Endothelial cell of umbilical vein (primary cell): Measurements from ENCODE around the gene GPR137. TPM values are rescaled to one million over a fixed set of nuclear protein-coding genes. Genes with fewer than 3 reads are reported as not detected.

Source experiments
- BruUV-seq: library from RNA; stranded (reverse); fragments of 400-500 nt; replicated peaks from 2 replicates; lab custom pipeline; 2021; lab: Mats Ljungman, UMichigan
- CTCF ChIA-PET: fragments of 300-600, 350-600 bp; sonication (Branson Sonifier 250); formaldehyde crosslinking; loops from one replicate; lab custom pipeline; 2021; ENCODE audit warnings: antibody characterized with exemption, inconsistent platforms; lab: Charles Lee
- POLR2A ChIA-PET: fragments of 300-600, 350-600 bp; sonication (Branson Sonifier 250); formaldehyde crosslinking; loops from one replicate; lab custom pipeline; 2021; ENCODE audit warnings: antibody characterized with exemption, inconsistent platforms; lab: Charles Lee
- DNase-seq: peaks from one replicate; pipeline ENCODE4 v3.0.0-alpha.2; 2011; ENCODE audit warnings: low read depth, low spot score
- FAIRE-seq: peaks from 2 replicates; lab custom pipeline; 2011; peaks lifted over from hg19 to GRCh38; lab: Jason Lieb, UNC
- H2AFZ ChIP-seq: 2 replicates; pipeline ENCODE4 v1.6.0; 2012; ENCODE audit warnings: low read depth, low read length, control low read depth, inconsistent platforms
- H3K27ac ChIP-seq: 2 replicates; pipeline ENCODE4 v1.5.1; 2011; ENCODE audit warnings: low read depth, mild to moderate bottlenecking, control low read depth, low read length, moderate library complexity; ENCODE audit not compliant: insufficient read depth
- H3K27me3 ChIP-seq, 2 experiments: 2 replicates each; pipeline versions ENCODE4 v1.6.0 to v1.6.1; 2011; ENCODE audit warnings: low read length in 2 of 2, mixed read lengths in 1 of 2; ENCODE audit not compliant: control insufficient read depth in 2 of 2, insufficient read depth in 2 of 2
- H3K36me3 ChIP-seq, 2 experiments: 2 replicates in 1 of 2; 3 replicates in 1 of 2; pipeline ENCODE4 v1.5.1; 2011; ENCODE audit warnings: low read length in 2 of 2, mild to moderate bottlenecking in 1 of 2, moderate library complexity in 1 of 2; ENCODE audit not compliant: control insufficient read depth in 2 of 2, insufficient read depth in 2 of 2; ENCODE audit errors: extremely low read depth in 1 of 2
- H3K4me1 ChIP-seq: 3 replicates; pipeline ENCODE4 v1.5.1; 2011; ENCODE audit warnings: mild to moderate bottlenecking, low read length; ENCODE audit not compliant: control insufficient read depth, insufficient read depth; ENCODE audit errors: extremely low read depth
- H3K4me2 ChIP-seq: 2 replicates; pipeline ENCODE4 v1.6.1; 2011; ENCODE audit warnings: low read length, control low read depth, mixed read lengths; ENCODE audit not compliant: insufficient read depth
- H3K4me3 ChIP-seq, 3 experiments: fragments of 200-600 bp in 1 of 3; sonication (generic), shearing (Covaris generic) in 1 of 3; replicated peaks in 1 of 3; 2 replicates each; pipeline ENCODE4 v1.5.1; 2011 to 2016; ENCODE audit warnings: control low read depth in 3 of 3, low read length in 3 of 3, mild to moderate bottlenecking in 2 of 3, inconsistent platforms in 1 of 3, low read depth in 1 of 3, moderate library complexity in 1 of 3; ENCODE audit not compliant: insufficient read depth in 1 of 3
- H3K79me2 ChIP-seq: 2 replicates; pipeline ENCODE4 v1.6.0; 2012; ENCODE audit warnings: low read length, inconsistent platforms; ENCODE audit not compliant: control insufficient read depth, insufficient read depth
- H3K9ac ChIP-seq: replicated peaks from 2 replicates; pipeline ENCODE3; 2011; ENCODE audit warnings: low read length, control low read depth; ENCODE audit not compliant: insufficient read depth; ENCODE audit errors: extremely low read depth
- H3K9me1 ChIP-seq: replicated peaks from 3 replicates; pipeline ENCODE4 v1.6.0; 2011; ENCODE audit warnings: mild to moderate bottlenecking, low read length; ENCODE audit not compliant: control insufficient read depth, insufficient read depth; ENCODE audit errors: extremely low read depth
- H3K9me3 ChIP-seq: replicated peaks from 2 replicates; pipeline ENCODE4 v1.5.1; 2012; ENCODE audit warnings: low read length, inconsistent platforms; ENCODE audit not compliant: control insufficient read depth, insufficient read depth
- H4K20me1 ChIP-seq: replicated peaks from 2 replicates; pipeline ENCODE3; 2011; ENCODE audit warnings: mild to moderate bottlenecking, low read length; ENCODE audit not compliant: control insufficient read depth, insufficient read depth; ENCODE audit errors: extremely low read depth
- EZH2 ChIP-seq: IDR thresholded peaks from 2 replicates; pipeline ENCODE4 v1.6.1; 2012; ENCODE audit warnings: borderline replicate concordance, low read depth, mild to moderate bottlenecking, moderate library complexity, low read length, inconsistent platforms; ENCODE audit not compliant: severe bottlenecking
- FOS ChIP-seq: IDR thresholded peaks from 2 replicates; pipeline ENCODE4 v1.6.1; 2011; ENCODE audit warnings: mild to moderate bottlenecking, low read length, moderate library complexity, borderline replicate concordance; ENCODE audit not compliant: insufficient read depth
- GATA2 ChIP-seq: IDR thresholded peaks from 2 replicates; pipeline ENCODE4 v1.7.0; 2011; ENCODE audit warnings: low read depth, mild to moderate bottlenecking, moderate library complexity, mixed read lengths, low read length; ENCODE audit not compliant: insufficient read length, insufficient read depth
- JUN ChIP-seq: IDR thresholded peaks from 2 replicates; pipeline ENCODE4 v1.6.1; 2011; ENCODE audit warnings: borderline replicate concordance, low read depth; ENCODE audit not compliant: insufficient read length, insufficient read depth
- MAX ChIP-seq: IDR thresholded peaks from 2 replicates; pipeline ENCODE4 v1.6.1; 2011; ENCODE audit not compliant: insufficient read depth, insufficient read length
- MYC ChIP-seq: IDR thresholded peaks from one replicate; pipeline ENCODE4 v1.6.1; 2011; ENCODE audit warnings: mild to moderate bottlenecking, low read depth, low read length
- POLR2A ChIP-seq: IDR thresholded peaks from 2 replicates; pipeline ENCODE4 v1.6.1; 2012; ENCODE audit warnings: low read depth, mild to moderate bottlenecking, control low read depth, low read length
- POLR2AphosphoS5 ChIP-seq: IDR thresholded peaks from 2 replicates; pipeline ENCODE4 v1.6.1; 2012; ENCODE audit warnings: low read depth, mild to moderate bottlenecking, control low read depth, low read length, moderate library complexity; ENCODE audit not compliant: insufficient read depth
- dilution Hi-C: fragments of 300-500 bp; cut with MboI; formaldehyde crosslinking; loops from one replicate; pipeline ENCODE4 v1.15.0; 2019; ENCODE audit warnings: low sequenced_read_pairs; ENCODE audit not compliant: extremely low pct_ligation_motif_present
- intact Hi-C: fragments of 100-400 bp; cut with micrococcal nuclease; formaldehyde crosslinking; loops from one replicate; pipeline ENCODE4 v1.10.0; 2022
- polyA plus RNA-seq, 4 experiments: library from polyadenylated mRNA; depleted of rRNA in 3 of 4; stranded (reverse) in 3 of 4; unstranded in 1 of 4; fragments of >200 nt; gene quantifications; 2 replicates each; pipeline versions ENCODE4 v1.2.1 to v1.2.3, GENCODE V29; 2011 to 2012; ENCODE audit warnings: missing spikeins in 1 of 4
- total RNA-seq: library from RNA; stranded (reverse); gene quantifications from 2 replicates; pipeline ENCODE4 v1.2.3, GENCODE V29; 2021
- TF ChIP-seq, protein P1 (sequence below), 2 donors: IDR thresholded peaks; 1 replicate in 1 of 2; 2 replicates in 1 of 2; pipeline ENCODE4 v1.5.1; 2011; ENCODE audit warnings: low read length in 2 of 2, mild to moderate bottlenecking in 2 of 2, moderate library complexity in 2 of 2, control low read depth in 1 of 2, inconsistent platforms in 1 of 2, low read depth in 1 of 2; ENCODE audit not compliant: insufficient read depth in 1 of 2; ENCODE audit errors: extremely low read depth in 1 of 2

The GPR137 gene
- total and polyA plus RNA-seq, 2 donors (not counting 3 experiments of a cell fraction or from before 2014, with no cell fraction given) = 40.9 to 42.5 TPM

- BruUV-seq = no TSS peak
Observed at GRCh38 chr11:64275031-64275800, 10.4 kb upstream of the GPR137 start.

More at GRCh38 chr11:64275031-64275800, 10.4 kb upstream of the GPR137 start:
- dilution Hi-C loops (no loop called here), intact Hi-C loops (no loop called here)
- ChIA-PET CTCF (interaction anchor here (1.3 to 4.4 kb wide), 2 partner anchors 26 to 80 kb away, joined by 3 to 20 read pairs; partner anchors contain the start of gene CATSPERZ), POLR2A (no interaction called here)
- Histone ChIP-seq H3K9ac (no peak overlapping the region), H3K4me1 (peaks cover 4% of the 10 kb centered on the region), H3K36me3 (peaks cover 2 to 16% of the 10 kb centered on the region in 2 experiments), H4K20me1 (no peaks in the 10 kb centered on the region), H3K9me1 (no peaks in the 10 kb centered on the region), H2AFZ (no peak overlapping the region), H3K27ac (no peak overlapping the region), H3K9me3 (no peaks in the 10 kb centered on the region), H3K27me3 (no peaks in the 10 kb centered on the region), H3K4me2 (no peak overlapping the region), H3K4me3 (no peak overlapping the region), H3K79me2 (no peaks in the 10 kb centered on the region)
- DNase-seq = no peak
- no peak for FAIRE-seq
- TF ChIP-seq JUN (no peak), GATA2 (no peak), FOS (no peak), EZH2 (no peak), POLR2AphosphoS5 (no peak), MYC (no peak), MAX (no peak), POLR2A (no peak)
- TF ChIP-seq, protein P1, sequence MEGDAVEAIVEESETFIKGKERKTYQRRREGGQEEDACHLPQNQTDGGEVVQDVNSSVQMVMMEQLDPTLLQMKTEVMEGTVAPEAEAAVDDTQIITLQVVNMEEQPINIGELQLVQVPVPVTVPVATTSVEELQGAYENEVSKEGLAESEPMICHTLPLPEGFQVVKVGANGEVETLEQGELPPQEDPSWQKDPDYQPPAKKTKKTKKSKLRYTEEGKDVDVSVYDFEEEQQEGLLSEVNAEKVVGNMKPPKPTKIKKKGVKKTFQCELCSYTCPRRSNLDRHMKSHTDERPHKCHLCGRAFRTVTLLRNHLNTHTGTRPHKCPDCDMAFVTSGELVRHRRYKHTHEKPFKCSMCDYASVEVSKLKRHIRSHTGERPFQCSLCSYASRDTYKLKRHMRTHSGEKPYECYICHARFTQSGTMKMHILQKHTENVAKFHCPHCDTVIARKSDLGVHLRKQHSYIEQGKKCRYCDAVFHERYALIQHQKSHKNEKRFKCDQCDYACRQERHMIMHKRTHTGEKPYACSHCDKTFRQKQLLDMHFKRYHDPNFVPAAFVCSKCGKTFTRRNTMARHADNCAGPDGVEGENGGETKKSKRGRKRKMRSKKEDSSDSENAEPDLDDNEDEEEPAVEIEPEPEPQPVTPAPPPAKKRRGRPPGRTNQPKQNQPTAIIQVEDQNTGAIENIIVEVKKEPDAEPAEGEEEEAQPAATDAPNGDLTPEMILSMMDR (IDR thresholded peaks at IDR 0.05; ENCODE audit: extremely low read depth in 1 of 2, insufficient read depth in 1 of 2, low read depth in 1 of 2, low read length in 2 of 2) = no peak
